Measurements from ENCODE around the gene SNUPN. TPM values are rescaled to one million over a fixed set of nuclear protein-coding genes. Genes with fewer than 3 reads are reported as not detected.
A peak's percentile ranks its signal among the peaks of the same experiment; 100 is the strongest.

The SNUPN gene
- total RNA-seq, 1 experiment from 2014 or later: 28.9 TPM

GRCh38 chr15:75655931-75656330, 30.4 kb upstream of the SNUPN start:
- no peak overlapping the region for H3K4me3 Mint-ChIP-seq (ENCODE audit: unreplicated experiment)
- peaks cover 31% of the 10 kb centered on the region for H3K36me3 Mint-ChIP-seq (ENCODE audit: insufficient read depth, unreplicated experiment)
- DNase-seq (ENCODE audit: unreplicated experiment): no peak
- H3K27me3 Mint-ChIP-seq (ENCODE audit: insufficient read depth, unreplicated experiment): no peaks in the 10 kb centered on the region
- ChIA-PET POLR2A (interaction anchor here (3.2 kb wide), 1 partner anchor 16 kb away, joined by 18 read pairs; the partner anchor contains the start of gene IMP3), CTCF (no interaction called here)
- H3K27ac Mint-ChIP-seq (ENCODE audit: low read depth, unreplicated experiment): peak overlapping the region; percentile 5
- peaks cover 53% of the 10 kb centered on the region for H3K4me1 Mint-ChIP-seq (ENCODE audit: insufficient read depth, unreplicated experiment)
- no peak for TF ChIP-seq CTCF (IDR thresholded peaks at IDR 0.05; ENCODE audit: unreplicated experiment)
- H3K9me3 Mint-ChIP-seq (ENCODE audit: unreplicated experiment): no peaks in the 10 kb centered on the region
- intact Hi-C loops (cut with micrococcal nuclease): no loop called here
- no TSS peak for BruUV-seq (replicated peaks)

DNA sequence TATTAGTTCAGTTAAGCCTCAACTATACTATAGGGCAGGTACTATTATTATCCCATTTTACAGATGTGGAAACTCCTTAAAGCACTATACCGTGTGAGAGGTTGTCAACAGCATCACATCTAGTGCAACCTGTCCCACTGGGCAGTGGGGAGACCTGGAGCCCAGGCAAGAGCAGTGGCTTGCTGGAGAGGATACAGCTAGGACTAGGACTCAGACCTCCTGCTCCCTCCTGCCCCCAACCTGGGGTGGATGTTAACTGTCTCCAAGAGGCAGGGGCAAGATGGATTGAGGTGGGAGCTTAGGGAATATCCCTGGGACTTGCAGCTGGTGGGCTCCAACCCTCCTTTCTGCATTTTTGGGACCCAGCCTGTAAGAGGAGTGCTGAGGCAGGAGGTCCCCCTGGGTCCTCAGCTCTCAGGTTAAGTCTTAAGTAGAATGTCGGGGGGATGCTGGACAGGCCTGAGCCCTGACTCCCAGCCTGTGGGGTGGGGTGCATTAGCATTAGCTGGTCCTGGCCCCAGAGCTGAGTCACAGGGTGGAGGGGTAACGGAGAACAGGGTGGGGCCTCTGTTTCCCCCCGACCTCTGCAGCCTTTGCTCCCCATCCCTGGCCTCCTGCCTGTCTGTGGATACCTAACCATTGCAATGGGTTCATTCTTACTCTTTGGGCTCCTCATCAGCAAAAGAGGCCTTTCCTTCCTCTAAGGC, 28.8 kb upstream of the SNUPN start:
- Mint-ChIP-seq H3K4me3 (ENCODE audit: unreplicated experiment) (no peak overlapping the region), H3K9me3 (ENCODE audit: unreplicated experiment) (no peaks in the 10 kb centered on the region), H3K4me1 (ENCODE audit: insufficient read depth, unreplicated experiment) (peaks cover 60% of the 10 kb centered on the region), H3K27ac (ENCODE audit: low read depth, unreplicated experiment) (no peak overlapping the region), H3K27me3 (ENCODE audit: insufficient read depth, unreplicated experiment) (no peaks in the 10 kb centered on the region), H3K36me3 (ENCODE audit: insufficient read depth, unreplicated experiment) (peaks cover 45% of the 10 kb centered on the region)
- TF ChIP-seq CTCF (IDR thresholded peaks at IDR 0.05; ENCODE audit: unreplicated experiment): no peak
- no peak for DNase-seq (ENCODE audit: unreplicated experiment)
- no TSS peak for BruUV-seq (replicated peaks)
- CTCF ChIA-PET: interaction anchor here (0.6 to 1.0 kb wide), 3 partner anchors 12 to 150 kb away, joined by 3 to 4 read pairs (median 4); partner anchors contain the start of gene SNUPN
- intact Hi-C loops (cut with micrococcal nuclease): no loop called here
- POLR2A ChIA-PET: interaction anchor here (0.9 to 3.2 kb wide), 2 partner anchors 11 to 14 kb away, joined by 4 to 18 read pairs; partner anchors contain the start of gene IMP3

DNA sequence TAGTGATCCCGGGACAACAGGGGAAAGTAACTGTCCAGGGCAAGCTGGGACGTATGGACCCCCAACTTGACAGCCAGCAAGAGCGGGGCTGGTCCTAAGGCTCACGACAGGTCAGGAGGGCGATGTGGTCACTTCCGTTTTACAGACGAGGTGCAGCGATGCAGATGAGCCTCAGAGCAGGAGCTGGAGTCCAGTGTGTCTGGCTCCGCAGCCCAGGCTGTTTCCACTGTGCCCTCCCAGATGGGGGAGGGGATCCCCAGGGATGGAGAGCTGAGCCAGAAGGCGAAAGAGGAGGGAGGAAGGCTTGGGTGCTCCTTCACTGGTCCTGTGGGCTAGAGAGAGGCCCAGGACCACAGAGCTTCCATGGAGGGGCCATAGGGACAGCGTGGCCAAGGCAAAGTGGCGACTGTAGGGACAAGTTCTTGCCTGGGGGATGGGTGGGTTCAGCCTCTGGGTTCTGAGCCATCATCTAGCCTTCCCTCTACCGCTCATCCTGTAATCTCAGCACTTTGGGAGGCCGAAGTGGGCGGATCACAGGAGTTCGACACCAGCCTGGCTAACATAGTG, 27.9 kb upstream of the SNUPN start:
- Mint-ChIP-seq H3K4me1 (ENCODE audit: insufficient read depth, unreplicated experiment) (peaks cover 69% of the 10 kb centered on the region), H3K27me3 (ENCODE audit: insufficient read depth, unreplicated experiment) (no peaks in the 10 kb centered on the region), H3K36me3 (ENCODE audit: insufficient read depth, unreplicated experiment) (peaks cover 45% of the 10 kb centered on the region), H3K9me3 (ENCODE audit: unreplicated experiment) (no peaks in the 10 kb centered on the region), H3K4me3 (ENCODE audit: unreplicated experiment) (no peak overlapping the region), H3K27ac (ENCODE audit: low read depth, unreplicated experiment) (peak overlapping the region; percentile 59)
- no TSS peak for BruUV-seq (replicated peaks)
- POLR2A ChIA-PET: interaction anchor here (0.9 to 8.2 kb wide), 3 partner anchors 7 to 13 kb away, joined by 4 to 120 read pairs (median 18); partner anchors contain the start of gene IMP3
- intact Hi-C loops (cut with micrococcal nuclease): no loop called here
- TF ChIP-seq CTCF (IDR thresholded peaks at IDR 0.05; ENCODE audit: unreplicated experiment): no peak
- no peak for DNase-seq (ENCODE audit: unreplicated experiment)
- CTCF ChIA-PET: interaction anchor here (0.6 to 1.0 kb wide), 2 partner anchors 11 to 151 kb away, joined by 4 read pairs; no protein-coding TSS in a partner anchor

DNA sequence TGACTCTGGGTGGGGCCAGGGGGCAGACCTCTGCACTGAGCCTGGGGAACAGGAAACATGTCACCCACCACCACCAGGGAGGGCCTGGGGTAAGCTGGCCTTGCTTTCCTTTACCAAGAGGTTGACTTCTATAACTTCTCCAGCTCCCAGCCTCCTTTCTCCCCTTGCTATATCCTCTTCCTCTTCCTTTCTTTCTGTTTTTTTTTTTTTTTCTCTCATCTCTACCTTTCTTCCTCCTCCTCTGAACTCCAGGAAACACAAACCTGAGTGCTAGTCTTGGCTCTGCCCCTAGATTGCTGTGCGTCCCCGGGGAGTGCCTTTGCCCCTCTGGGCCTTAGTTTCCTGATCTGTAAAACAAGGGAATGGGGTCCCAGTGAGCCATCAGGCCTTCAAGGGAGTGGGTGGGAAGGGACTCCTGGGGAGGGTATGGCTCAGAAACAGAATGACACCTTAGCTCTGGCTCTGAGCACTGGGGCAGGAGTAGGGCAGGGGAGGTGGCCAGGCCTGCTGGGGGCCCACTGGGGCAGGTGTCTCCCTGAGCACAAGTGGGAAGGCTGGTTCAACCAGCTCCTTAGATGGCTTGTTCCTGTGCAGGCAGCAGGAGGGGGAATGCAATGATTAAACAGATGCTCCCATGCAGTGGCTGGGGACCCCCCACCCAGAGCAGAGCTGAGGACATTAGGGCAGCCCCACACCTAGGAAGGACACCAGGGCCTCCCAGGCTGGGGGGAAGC, 26.5 kb upstream of the SNUPN start:
- TF ChIP-seq CTCF (IDR thresholded peaks at IDR 0.05; ENCODE audit: unreplicated experiment): no peak
- no peaks in the 10 kb centered on the region for H3K9me3 Mint-ChIP-seq (ENCODE audit: unreplicated experiment)
- no TSS peak for BruUV-seq (replicated peaks)
- no peak overlapping the region for H3K27ac Mint-ChIP-seq (ENCODE audit: low read depth, unreplicated experiment)
- intact Hi-C loops (cut with micrococcal nuclease): no loop called here
- H3K36me3 Mint-ChIP-seq (ENCODE audit: insufficient read depth, unreplicated experiment): peaks cover 39% of the 10 kb centered on the region
- ChIA-PET POLR2A (interaction anchor here (0.6 to 8.2 kb wide), 7 partner anchors 9 to 158 kb away, joined by 3 to 120 read pairs (median 3); partner anchors contain the start of genes IMP3 and SNUPN), CTCF (interaction anchor here (0.6 to 3.5 kb wide), 5 partner anchors 14 to 198 kb away, joined by 3 to 9 read pairs (median 3); no protein-coding TSS in a partner anchor)
- DNase-seq (ENCODE audit: unreplicated experiment): no peak
- no peaks in the 10 kb centered on the region for H3K27me3 Mint-ChIP-seq (ENCODE audit: insufficient read depth, unreplicated experiment)
- H3K4me3 Mint-ChIP-seq (ENCODE audit: unreplicated experiment): peak overlapping the region; percentile 87
- H3K4me1 Mint-ChIP-seq (ENCODE audit: insufficient read depth, unreplicated experiment): peaks cover 70% of the 10 kb centered on the region

Measured in MCF 10A (cell line).